GM10266 (cell line): ENCODE data around the gene DGCR2.

Experiments used
- DNase-seq: peaks from one replicate; pipeline ENCODE4 v3.0.0; 2012; ENCODE audit errors: extremely low spot score
- CTCF ChIP-seq: IDR thresholded peaks from 2 replicates; pipeline ENCODE4 v1.5.1; 2012; ENCODE audit warnings: mild to moderate bottlenecking, low read depth; ENCODE audit not compliant: control insufficient read depth, insufficient read depth; ENCODE audit errors: missing control alignments

DGCR2 gene

GRCh38 chr22:19061471-19062138, 60.6 kb downstream of the DGCR2 start:
- TF ChIP-seq CTCF = no peak
- DNase-seq = no peak

DNA sequence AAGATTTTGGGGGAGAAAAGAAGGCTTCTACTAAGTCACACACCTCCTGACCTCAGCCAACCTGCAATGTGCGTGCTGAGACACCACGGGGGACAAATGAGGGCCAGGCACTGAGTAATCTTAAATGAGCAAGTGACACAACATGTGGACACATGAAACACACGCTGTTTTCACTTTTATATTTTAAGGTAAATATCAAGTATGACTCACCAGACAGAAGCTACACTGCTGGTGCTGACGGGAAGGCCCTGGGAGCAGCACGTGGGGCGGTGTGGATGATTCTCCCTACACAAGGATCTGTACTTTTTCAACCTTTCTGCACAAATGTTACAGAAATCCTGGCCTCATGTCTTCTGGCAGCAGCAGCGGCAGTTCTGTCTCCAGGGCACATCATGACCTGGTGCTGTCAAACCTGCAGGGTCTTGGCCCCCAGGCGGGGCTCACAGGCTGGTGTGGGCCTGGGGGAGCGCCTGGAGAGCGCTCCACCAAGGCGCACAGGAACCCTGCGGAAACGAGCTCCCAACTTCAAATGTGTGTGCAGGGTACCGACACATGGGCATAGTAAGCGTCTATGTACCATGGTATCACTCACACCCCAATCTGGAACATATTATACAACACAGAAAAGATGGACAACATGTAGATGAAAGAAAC, 61.7 kb downstream of the DGCR2 start:
- DNase-seq = no peak
- no peak for TF ChIP-seq CTCF

DNA sequence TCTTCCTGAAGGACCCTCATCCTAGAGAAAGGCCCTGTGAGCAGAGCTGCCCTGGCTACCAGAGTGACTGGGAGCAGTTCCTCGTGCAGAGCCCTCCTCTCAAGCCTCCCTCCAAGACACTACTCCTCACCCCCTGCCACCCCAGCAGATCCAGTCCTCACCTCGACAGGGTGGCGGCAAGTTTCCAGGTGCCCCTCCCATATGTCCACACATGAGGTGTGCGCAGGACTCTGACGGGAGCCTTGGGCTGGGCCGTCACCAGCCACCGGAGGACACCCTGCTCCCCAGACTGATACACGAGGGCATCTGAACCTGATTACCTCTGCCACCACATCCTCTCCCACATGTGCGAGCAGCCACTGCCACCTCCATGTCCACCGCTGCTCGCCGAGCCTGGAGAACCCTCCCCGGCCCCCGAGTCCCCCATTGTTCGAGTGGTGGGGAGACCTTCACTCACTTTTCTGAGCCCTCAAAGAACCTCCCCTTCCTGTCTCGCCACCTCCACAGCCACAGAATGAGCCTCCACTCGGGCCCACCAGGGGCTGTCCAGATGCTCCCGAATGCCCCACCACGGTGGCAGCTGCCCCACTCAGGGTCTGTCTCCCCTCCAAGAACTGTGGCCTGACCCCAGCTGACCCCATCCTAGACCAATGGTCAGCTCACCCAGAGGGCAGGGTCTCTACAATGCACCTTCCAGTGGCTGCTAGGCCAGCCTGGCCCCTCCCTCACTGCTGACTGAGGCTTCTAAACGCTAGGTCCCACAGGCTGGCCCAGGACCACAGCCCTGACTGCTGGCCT, 62.5 kb downstream of the DGCR2 start:
- TF ChIP-seq CTCF = no peak
- DNase-seq = no peak

GRCh38 chr22:19058713-19059451, 63.3 kb downstream of the DGCR2 start:
- DNase-seq = no peak
- TF ChIP-seq CTCF = no peak

DNA sequence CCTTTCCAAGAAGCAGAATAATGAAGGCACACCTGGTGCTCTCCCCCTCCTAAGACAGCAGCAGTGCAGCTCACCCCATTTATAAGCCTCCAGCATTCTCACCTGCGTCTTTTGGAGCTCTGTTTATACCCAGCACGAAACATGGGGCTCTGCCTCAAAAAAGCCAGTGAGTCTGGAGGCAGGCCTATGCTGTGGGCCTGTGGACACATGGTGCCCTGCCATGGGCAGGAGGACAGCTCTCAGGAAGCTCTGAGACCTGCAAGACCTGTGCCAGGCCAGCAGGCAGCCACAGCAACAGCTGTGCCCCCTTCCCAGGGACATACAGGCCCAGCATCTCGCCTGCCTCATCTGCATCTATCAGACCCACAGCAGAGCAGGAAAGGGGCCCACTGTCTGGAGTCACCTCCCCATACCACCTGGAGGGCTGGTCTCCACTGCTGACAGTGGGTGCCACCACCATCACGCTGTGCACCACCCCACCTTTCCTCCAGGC, 64.2 kb downstream of the DGCR2 start:
- TF ChIP-seq CTCF = no peak
- no peak for DNase-seq

- TF ChIP-seq CTCF = no peak
Observed at GRCh38 chr22:19057539-19057938, 64.7 kb downstream of the DGCR2 start.

More at GRCh38 chr22:19057539-19057938, 64.7 kb downstream of the DGCR2 start:
- DNase-seq = no peak
